Thymus (tissue), 11 donors: ENCODE data around the gene CPT1A. TPM values are rescaled to one million over a fixed set of nuclear protein-coding genes. Genes with fewer than 3 reads are reported as not detected.

Experiments
- DNase-seq, 9 donors: peaks; one replicate each; pipeline ENCODE4 v3.0.0-alpha.2; 2013; ENCODE audit warnings: low spot score in 9 of 9, low read depth in 6 of 9, missing footprints in 1 of 9
- H3K27ac ChIP-seq, 2 donors: one replicate each; pipeline ENCODE4 v1.5.1; 2013; ENCODE audit warnings: control low read depth in 1 of 2, low read depth in 1 of 2, low read length in 1 of 2, mild to moderate bottlenecking in 1 of 2, moderate library complexity in 1 of 2
- H3K27me3 ChIP-seq, 2 donors: one replicate each; pipeline ENCODE4 v1.5.1; 2013; ENCODE audit warnings: low read length in 1 of 2; ENCODE audit not compliant: control insufficient read depth in 2 of 2, insufficient read depth in 1 of 2
- H3K36me3 ChIP-seq, 2 donors: one replicate each; pipeline ENCODE4 v1.5.1; 2013; ENCODE audit warnings: low read length in 1 of 2, mild to moderate bottlenecking in 1 of 2, moderate library complexity in 1 of 2; ENCODE audit not compliant: control insufficient read depth in 2 of 2, insufficient read depth in 2 of 2
- H3K4me1 ChIP-seq, 2 donors: one replicate each; pipeline ENCODE4 v1.5.1; 2013; ENCODE audit warnings: low read length in 2 of 2; ENCODE audit not compliant: control insufficient read depth in 2 of 2, insufficient read depth in 2 of 2
- H3K4me3 ChIP-seq, 2 donors: one replicate each; pipeline ENCODE4 v1.5.1; 2013; ENCODE audit warnings: low read length in 2 of 2, control low read depth in 1 of 2, mild to moderate bottlenecking in 1 of 2
- H3K9me3 ChIP-seq, 2 donors: one replicate each; pipeline ENCODE4 v1.5.1; 2013; ENCODE audit warnings: low read length in 1 of 2, mild to moderate bottlenecking in 1 of 2; ENCODE audit not compliant: control insufficient read depth in 2 of 2, insufficient read depth in 1 of 2
- WGBS: extraction: QIAGEN DNeasy Blood & Tissue Kit; methylation state at CpG from one replicate; pipeline ENCODE4 v1.1.7; 2013; 5-methylcytosine and 5-hydroxymethylcytosine counted together
- polyA plus RNA-seq: library from polyadenylated mRNA; stranded (reverse); fragments of 200-250 nt; gene quantifications from one replicate; pipeline ENCODE4 v1.2.3, GENCODE V29; 2013
- total RNA-seq: library from RNA; stranded (reverse); fragments of 120-200 nt; gene quantifications from one replicate; pipeline ENCODE4 v1.2.4, GENCODE V29; 2013
- donor health status: healthy.

Gene CPT1A
- total and polyA plus RNA-seq, 2 donors, result 7.1 to 19.0 TPM

DNA sequence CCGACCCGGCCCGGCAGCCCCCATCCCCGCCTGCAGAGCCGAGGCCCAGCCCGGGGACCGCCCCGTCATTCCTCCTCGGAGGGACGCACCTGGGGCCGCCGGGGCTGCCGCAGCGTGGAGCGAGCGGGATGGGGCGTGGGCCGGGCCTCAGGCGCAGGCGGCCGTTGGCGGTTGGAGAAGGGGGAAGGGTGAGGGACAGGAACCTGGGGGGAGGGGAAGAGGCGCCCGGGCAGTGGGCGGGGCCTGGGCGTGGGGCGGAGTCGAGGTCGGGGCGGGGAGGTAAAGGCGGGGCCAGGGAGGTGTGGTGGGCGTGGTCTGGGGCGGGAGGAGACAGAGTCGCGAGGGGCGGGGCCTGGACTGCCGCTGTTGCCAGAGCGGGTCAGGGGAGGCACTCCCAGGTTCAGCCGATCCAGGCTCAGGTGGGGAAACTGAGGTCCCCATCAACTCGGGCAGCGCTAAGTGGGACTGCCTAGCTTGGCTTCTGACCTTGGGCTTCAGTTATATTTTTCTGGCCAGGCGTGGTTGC, 90.3 kb downstream of the CPT1A start, which contains the start of gene TESMIN:
Gene TESMIN, minus strand, starts transcription at position 190 of the 526 bp plus-strand sequence. CDS start 860 bp downstream, outside the sequence.
- Histone ChIP-seq H3K27ac (peak within 1 kb of the TSS in 1 of 2 donors; percentile 70), H3K9me3 (peaks cover 0 to 3% of the 10 kb centered on the region in 2 donors), H3K36me3 (peaks cover 3 to 6% of the 10 kb centered on the region in 2 donors), H3K27me3 (peaks cover 0 to 2% of the 10 kb centered on the region in 2 donors), H3K4me3 (peak within 1 kb of the TSS; percentile 8 to 73), H3K4me1 (peaks cover 4 to 7% of the 10 kb centered on the region in 2 donors)
- 3% methylated on average over 42 of the region's 42 CpGs for WGBS
- DNase-seq, result peak; percentile 52 to 91 (median 82)

DNA sequence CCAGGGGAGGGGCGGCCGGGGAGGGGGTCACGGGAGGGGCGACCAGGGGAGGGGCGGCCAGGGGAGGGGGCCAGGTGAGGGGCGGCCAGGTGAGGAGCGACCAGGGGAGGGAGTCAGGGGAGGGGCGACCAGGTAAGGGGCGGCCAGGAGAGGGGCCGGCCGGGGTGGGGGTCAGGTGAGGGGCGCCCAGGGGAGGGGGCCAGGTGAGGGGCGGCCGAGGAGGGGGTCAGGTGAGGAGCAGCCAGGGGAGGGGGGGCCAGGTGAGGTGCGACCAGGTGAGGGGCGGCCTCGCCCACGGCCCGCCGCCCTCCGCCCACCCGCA, 90.8 kb downstream of the CPT1A start:
- DNase-seq, result no peak
- H3K27ac ChIP-seq, result peak overlapping the region in 1 of 2 donors; percentile 70
- WGBS, result 10% methylated on average over 22 of the region's 22 CpGs

DNA sequence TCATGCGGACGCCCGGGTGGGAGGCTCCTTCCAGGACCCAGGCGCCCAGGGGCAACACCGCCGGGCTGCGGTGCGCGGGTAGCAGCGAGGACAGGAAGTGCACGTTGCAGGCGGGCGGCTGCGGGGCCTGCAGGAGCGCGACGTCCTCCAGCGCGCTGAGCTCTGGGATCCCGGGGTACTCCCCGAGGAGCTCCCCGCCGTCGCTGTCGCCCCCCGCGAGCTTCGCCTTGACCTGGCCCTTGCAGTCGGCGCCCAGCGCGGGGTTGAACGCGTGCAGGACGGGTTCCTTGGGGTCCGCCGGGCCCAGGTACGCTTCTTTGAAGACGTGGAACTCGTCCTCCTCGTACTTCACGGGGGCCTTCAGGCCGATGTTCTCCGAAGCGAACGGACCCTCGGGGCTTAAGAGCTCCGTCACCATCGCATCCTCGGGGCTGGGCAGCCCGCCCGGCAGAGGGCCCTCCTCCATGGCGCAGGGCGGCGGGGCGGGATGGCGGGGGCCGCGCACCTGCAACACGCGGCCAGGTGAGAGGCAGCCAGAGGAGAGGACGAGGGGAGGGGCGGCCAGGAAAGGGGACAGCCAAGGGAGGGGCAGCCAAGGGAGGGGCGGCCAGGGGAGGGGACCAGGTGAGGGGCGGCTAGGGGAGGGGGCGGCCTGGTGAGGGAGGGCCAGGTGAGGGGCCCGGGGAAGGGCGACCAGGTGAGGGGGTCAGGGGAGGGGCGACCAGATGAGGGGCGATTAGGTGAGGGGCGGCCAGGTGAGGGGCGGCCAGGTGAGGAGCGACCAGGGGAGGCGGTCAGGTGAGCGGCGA, 91.3 kb downstream of the CPT1A start:
- peak in 4 of 9 donors; percentile 13 to 42 (median 19) for DNase-seq
- Histone ChIP-seq H3K27me3 (peaks cover 0 to 2% of the 10 kb centered on the region in 2 donors), H3K36me3 (peaks cover 8 to 12% of the 10 kb centered on the region in 2 donors), H3K4me1 (peaks cover 4 to 7% of the 10 kb centered on the region in 2 donors), H3K4me3 (peak overlapping the region in 1 of 2 donors; percentile 73), H3K9me3 (peaks cover 0 to 3% of the 10 kb centered on the region in 2 donors), H3K27ac (no peak overlapping the region)
- 58% methylated on average over 76 of the region's 76 CpGs for WGBS

More for the DNA sequence above, 90.8 kb downstream of the CPT1A start:
- peaks cover 0 to 3% of the 10 kb centered on the region in 2 donors for H3K9me3 ChIP-seq
- peaks cover 4 to 7% of the 10 kb centered on the region in 2 donors for H3K4me1 ChIP-seq
- peaks cover 7% of the 10 kb centered on the region in 2 donors for H3K36me3 ChIP-seq
- peaks cover 0 to 2% of the 10 kb centered on the region in 2 donors for H3K27me3 ChIP-seq
- peak overlapping the region; percentile 8 to 73 for H3K4me3 ChIP-seq

DNA sequence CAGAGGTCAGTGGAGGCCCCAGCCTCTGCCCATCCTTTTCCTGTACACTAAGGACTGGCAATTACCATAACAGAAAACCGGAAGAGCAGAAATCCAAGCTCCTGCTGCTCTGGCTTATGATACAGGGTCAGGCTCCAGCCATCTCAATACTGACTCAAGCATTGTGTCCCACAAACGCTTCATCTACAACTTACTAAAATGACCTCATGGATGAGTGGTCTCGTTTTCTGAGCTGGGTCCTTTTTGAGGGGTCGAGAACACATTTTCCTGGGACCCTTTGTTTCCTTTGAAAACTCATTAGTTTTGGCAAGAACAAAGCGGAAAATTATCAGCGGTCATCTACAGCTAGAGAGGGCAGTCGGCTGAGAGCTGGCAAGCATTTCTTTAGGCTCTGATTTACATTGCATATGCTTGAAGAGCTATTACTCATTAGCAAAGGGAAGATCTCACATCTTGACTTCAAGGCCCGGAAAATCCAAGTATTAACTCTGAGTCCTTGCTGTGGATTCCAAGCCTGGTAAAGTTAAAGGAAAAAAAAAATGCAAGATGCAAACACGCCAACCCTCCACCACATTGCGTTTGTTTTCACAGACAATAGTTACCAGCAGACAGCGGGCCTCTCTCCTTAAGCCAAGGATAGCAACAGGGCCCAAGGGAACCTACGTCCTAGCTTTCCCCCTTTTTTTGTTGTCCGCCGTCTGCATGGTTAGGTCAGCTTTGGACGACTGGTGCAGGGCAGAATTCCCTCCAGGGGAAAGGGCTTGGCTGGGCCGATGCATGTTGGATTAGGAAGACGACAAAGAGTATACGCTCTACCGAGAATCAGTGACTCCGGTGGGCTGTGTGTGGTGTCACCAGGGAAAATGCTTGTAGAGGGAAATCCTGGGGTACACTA, 92.2 kb downstream of the CPT1A start:
- no peak overlapping the region for H3K27ac ChIP-seq
- H3K36me3 ChIP-seq, result peaks cover 8 to 12% of the 10 kb centered on the region in 2 donors
- DNase-seq, result peak in 1 of 9 donors; percentile 6
- H3K9me3 ChIP-seq, result peaks cover 0 to 3% of the 10 kb centered on the region in 2 donors
- peaks cover 0 to 2% of the 10 kb centered on the region in 2 donors for H3K27me3 ChIP-seq
- no peak overlapping the region for H3K4me3 ChIP-seq
- WGBS, result 97% methylated on average over 20 of the region's 20 CpGs
- H3K4me1 ChIP-seq, result peaks cover 4 to 7% of the 10 kb centered on the region in 2 donors

DNA sequence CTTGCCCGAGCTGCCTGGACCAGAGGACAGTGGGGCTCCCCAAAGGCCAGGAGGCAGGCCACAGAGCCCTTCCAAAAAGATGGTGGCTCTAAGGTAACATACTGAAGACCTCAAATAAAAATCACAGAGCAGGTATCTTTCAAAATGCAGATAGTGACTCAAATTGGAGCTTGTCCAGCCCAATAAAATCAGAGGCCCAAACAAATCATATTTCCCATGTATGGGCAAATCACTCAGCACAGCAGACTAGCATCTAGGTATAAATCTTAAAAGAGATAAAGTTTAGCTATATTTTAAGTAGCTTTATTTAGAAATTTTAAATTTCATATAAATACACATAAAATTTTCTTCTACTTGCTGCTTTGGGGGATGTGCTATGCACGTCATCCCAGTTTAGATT, 93.7 kb downstream of the CPT1A start:
- Histone ChIP-seq H3K27ac (no peak overlapping the region), H3K9me3 (peaks cover 0 to 3% of the 10 kb centered on the region in 2 donors), H3K4me1 (peaks cover 4 to 7% of the 10 kb centered on the region in 2 donors), H3K36me3 (peaks cover 8 to 12% of the 10 kb centered on the region in 2 donors), H3K4me3 (no peak overlapping the region), H3K27me3 (peaks cover 0 to 2% of the 10 kb centered on the region in 2 donors)
- no peak for DNase-seq
- WGBS, result 96% methylated on average over 2 of the region's 2 CpGs

DNA sequence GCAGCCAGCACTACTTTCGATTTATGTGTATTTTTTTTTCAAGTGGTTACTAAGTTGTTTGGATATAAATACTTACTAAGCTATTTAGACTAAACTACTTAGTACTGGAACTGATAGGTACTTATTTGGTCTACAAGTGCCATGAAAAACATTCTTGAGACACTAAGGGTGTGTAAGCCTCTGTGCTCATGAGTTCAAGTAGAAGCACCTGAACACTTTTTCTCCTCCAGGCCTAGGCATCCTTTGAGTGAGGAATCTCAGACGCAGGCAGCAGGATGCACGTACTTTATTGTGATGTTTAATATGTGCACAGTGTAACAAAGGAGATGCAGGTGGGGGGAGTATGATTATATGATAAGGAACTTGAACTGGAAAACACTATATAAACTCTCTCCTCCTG, 98.2 kb downstream of the CPT1A start:
- H3K36me3 ChIP-seq, result peaks cover 11 to 12% of the 10 kb centered on the region in 2 donors
- no peaks in the 10 kb centered on the region for H3K9me3 ChIP-seq
- no peaks in the 10 kb centered on the region for H3K4me1 ChIP-seq
- DNase-seq, result no peak
- H3K27ac ChIP-seq, result no peak overlapping the region
- 97% methylated on average over 3 of the region's 3 CpGs for WGBS
- H3K4me3 ChIP-seq, result no peak overlapping the region
- H3K27me3 ChIP-seq, result no peaks in the 10 kb centered on the region

DNA sequence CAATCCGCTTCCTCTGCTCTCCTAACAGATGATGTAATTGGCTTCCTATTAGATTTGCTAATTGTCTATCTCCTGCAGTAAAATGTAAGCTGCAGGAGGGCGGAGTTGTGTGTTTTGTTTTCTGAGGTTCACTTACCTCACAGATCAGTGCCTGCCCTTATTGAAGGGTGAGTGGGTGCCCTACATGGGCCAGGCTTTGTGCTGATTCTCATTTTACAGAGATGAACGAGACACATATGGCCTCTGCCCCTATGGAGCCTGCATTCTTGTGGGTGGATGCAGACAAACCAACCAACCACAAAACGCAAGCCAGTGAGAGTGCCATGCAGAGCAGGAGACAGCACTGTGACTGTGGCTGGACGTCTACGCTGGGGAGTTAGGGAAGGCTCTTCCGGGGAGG, 100.3 kb downstream of the CPT1A start:
- Histone ChIP-seq H3K4me3 (no peak overlapping the region), H3K9me3 (no peaks in the 10 kb centered on the region), H3K27ac (no peak overlapping the region), H3K4me1 (no peaks in the 10 kb centered on the region), H3K36me3 (peaks cover 5 to 13% of the 10 kb centered on the region in 2 donors), H3K27me3 (no peaks in the 10 kb centered on the region)
- WGBS, result 96% methylated on average over 7 of the region's 7 CpGs
- DNase-seq, result no peak

DNA sequence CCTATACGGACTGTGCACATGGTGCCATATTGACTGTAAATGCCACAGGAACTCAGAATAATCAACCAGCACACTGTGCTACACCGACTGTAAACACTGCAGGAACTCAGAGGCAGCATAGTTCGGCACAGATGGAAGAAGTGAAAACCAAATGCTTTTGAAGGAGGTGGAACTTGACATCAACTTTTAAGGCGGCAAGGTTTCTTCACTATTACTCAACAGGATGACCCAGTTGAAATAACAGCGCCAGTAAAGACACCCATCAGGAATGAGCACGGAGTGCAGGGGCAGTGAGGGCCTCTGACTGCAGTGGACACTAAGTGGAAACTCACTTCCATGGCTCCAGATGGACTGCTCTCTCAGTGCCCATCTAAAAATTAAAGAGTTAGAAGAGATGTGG, 106.1 kb downstream of the CPT1A start:
- Histone ChIP-seq H3K36me3 (peaks cover 0 to 5% of the 10 kb centered on the region in 2 donors), H3K4me1 (no peaks in the 10 kb centered on the region), H3K9me3 (no peaks in the 10 kb centered on the region), H3K4me3 (no peak overlapping the region), H3K27me3 (no peaks in the 10 kb centered on the region), H3K27ac (no peak overlapping the region)
- 97% methylated on average over 6 of the region's 6 CpGs for WGBS
- no peak for DNase-seq
